Right hindlimb (tissue), 1 donor: ENCODE results near the gene MRPL38.
"Not testable (repeated sequence)": the region's sequence is repeated elsewhere in the genome, so short reads cannot be mapped to it uniquely, and the experiment has no call there.

Experiments used
- DNase-seq: peaks from one replicate; pipeline ENCODE4 v3.0.0-alpha.2; 2018

MRPL38 gene

GRCh38 chr17:75895370-75896155 is 9.1 kb downstream of the MRPL38 start:
- DNase-seq = no peak

GRCh38 chr17:75894049-75894733 is 10.5 kb downstream of the MRPL38 start:
- DNase-seq = no peak

GRCh38 chr17:75893305-75894048 is 11.2 kb downstream of the MRPL38 start:
- DNase-seq = no peak

GRCh38 chr17:75892556-75893224 is 12.0 kb downstream of the MRPL38 start:
- DNase-seq = no peak

- no peak for DNase-seq
Measured at GRCh38 chr17:75891605-75892555, 12.8 kb downstream of the MRPL38 start.

- DNase-seq = no peak
Measured at GRCh38 chr17:75891022-75891604, 13.6 kb downstream of the MRPL38 start.

- no peak for DNase-seq
Measured at GRCh38 chr17:75889454-75889853, 15.2 kb downstream of the MRPL38 start.

GRCh38 chr17:75888484-75888883 is 16.2 kb downstream of the MRPL38 start:
- DNase-seq = no peak

- DNase-seq = not testable (repeated sequence)
Measured at GRCh38 chr17:75885860-75886259, 18.8 kb downstream of the MRPL38 start.

- no peak for DNase-seq
Measured at GRCh38 chr17:75885431-75885830, 19.3 kb downstream of the MRPL38 start.

- no peak for DNase-seq
Measured at GRCh38 chr17:75881678-75882454, 22.8 kb downstream of the MRPL38 start.

GRCh38 chr17:75880266-75880665 is 24.4 kb downstream of the MRPL38 start:
- DNase-seq = no peak

GRCh38 chr17:75878174-75878998 is 26.3 kb downstream of the MRPL38 start, which contains the start of gene TRIM47:
Gene TRIM47 (minus strand): TSS chr17:75878581. CDS start chr17:75878548, 33 bp downstream.
- DNase-seq = peak; percentile 85

- peak; percentile 80 for DNase-seq
Measured at GRCh38 chr17:75877752-75878173, 26.9 kb downstream of the MRPL38 start.

GRCh38 chr17:75876938-75877751 is 27.5 kb downstream of the MRPL38 start:
- DNase-seq = peak; percentile 98

- peak; percentile 43 for DNase-seq
Measured at GRCh38 chr17:75876190-75876937, 28.3 kb downstream of the MRPL38 start.

GRCh38 chr17:75875940-75876189 is 28.8 kb downstream of the MRPL38 start:
- peak; percentile 65 for DNase-seq
